Measurements from ENCODE around the gene FAM193B.

DNA sequence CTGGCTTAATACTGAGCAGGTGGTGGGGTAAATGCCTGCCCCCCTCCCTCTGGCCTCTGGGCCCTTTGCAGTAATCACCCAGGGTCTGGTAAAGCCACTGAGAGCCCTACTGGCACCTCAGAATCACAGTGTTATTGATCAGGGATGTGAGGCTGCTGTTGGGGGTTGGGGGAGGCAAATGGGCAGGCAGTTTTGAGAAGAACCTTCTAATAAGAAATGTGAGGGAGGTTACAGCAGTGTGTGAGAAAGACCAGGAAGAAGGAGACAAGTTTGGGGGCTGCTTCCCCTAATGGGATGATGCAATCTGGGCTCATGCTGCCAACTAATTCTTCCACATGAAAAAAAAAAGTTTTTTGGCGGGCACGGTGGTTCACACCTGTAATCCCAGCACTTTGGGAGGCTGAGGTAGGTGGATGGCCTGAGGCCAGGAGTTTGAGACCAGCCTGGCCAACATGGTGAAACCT is 42.4 kb upstream of the FAM193B start:
- TF ChIP-seq ZNF274 (IDR thresholded peaks at IDR 0.05; ENCODE audit: low read depth, low read length) = no peak
- TF ChIP-seq YY1 (IDR thresholded peaks at IDR 0.05; ENCODE audit: insufficient read depth, insufficient read length) = no peak

All from NT2/D1 (cell line).